Sigmoid colon (tissue), 7 donors: ENCODE data around the gene CS. TPM values are rescaled to one million over a fixed set of nuclear protein-coding genes. Genes with fewer than 3 reads are reported as not detected.
"Not testable (repeated sequence)": the region's sequence is repeated elsewhere in the genome, so short reads cannot be mapped to it uniquely, and the experiment has no call there.

Source experiments
- DNase-seq: peaks from one replicate; pipeline ENCODE4 v3.0.0-alpha.2; 2019
- H3K27ac ChIP-seq, 4 donors: fragments of 200-600 bp; sonication (generic); one replicate each; pipeline ENCODE4 v1.5.1; 2016 to 2019; ENCODE audit warnings: mild to moderate bottlenecking in 1 of 4
- H3K27me3 ChIP-seq, 3 donors: fragments of 200-600 bp; sonication (generic); one replicate each; pipeline ENCODE4 v1.5.1; 2019; ENCODE audit warnings: mild to moderate bottlenecking in 1 of 3
- H3K36me3 ChIP-seq, 4 donors: fragments of 200-600 bp; sonication (generic); one replicate each; pipeline ENCODE4 v1.5.1; 2016 to 2019
- H3K4me1 ChIP-seq, 4 donors: fragments of 200-600 bp; sonication (generic); one replicate each; pipeline ENCODE4 v1.5.1; 2017 to 2019
- H3K4me3 ChIP-seq, 4 donors: fragments of 200-600 bp; sonication (generic); one replicate each; pipeline ENCODE4 v1.5.1; 2017 to 2019; ENCODE audit warnings: mild to moderate bottlenecking in 2 of 4, moderate library complexity in 1 of 4
- H3K9me3 ChIP-seq, 4 donors: fragments of 200-600 bp in 3 of 4; sonication (generic) in 3 of 4; one replicate each; pipeline versions ENCODE4 v1.5.1 to v1.6.1; 2013 to 2019
- CTCF ChIP-seq, 4 experiments: fragments of 450-650 bp in 3 of 4; fragments of 200-600 bp in 1 of 4; IDR thresholded peaks; one replicate each; pipeline ENCODE4 v1.5.1; 2016 to 2019; ENCODE audit warnings: antibody characterized with exemption in 4 of 4, mild to moderate bottlenecking in 3 of 4, moderate library complexity in 2 of 4
- EP300 ChIP-seq, 4 donors: sonication (generic); formaldehyde crosslinking; IDR thresholded peaks; one replicate each; pipeline ENCODE4 v1.6.1; 2017; ENCODE audit warnings: antibody characterized with exemption in 4 of 4
- POLR2A ChIP-seq, 2 donors: fragments of 450-650 bp; IDR thresholded peaks; one replicate each; pipeline ENCODE4 v1.6.1; 2016; ENCODE audit warnings: antibody characterized with exemption in 2 of 2, mild to moderate bottlenecking in 2 of 2, moderate library complexity in 2 of 2
- POLR2AphosphoS5 ChIP-seq, 4 donors: sonication (generic); formaldehyde crosslinking; IDR thresholded peaks; one replicate each; pipeline ENCODE4 v1.6.1; 2017; ENCODE audit warnings: antibody characterized with exemption in 4 of 4
- WGBS, 2 donors: extraction: QIAGEN DNeasy Blood & Tissue Kit; methylation state at CpG; one replicate each; pipeline ENCODE4 v1.1.7; 2013; 5-methylcytosine and 5-hydroxymethylcytosine counted together
- intact Hi-C: fragments of 100-400 bp; cut with DNase I; formaldehyde crosslinking; loops from one replicate; pipeline ENCODE4 v1.15.1; 2023
- polyA plus RNA-seq, 3 donors: library from polyadenylated mRNA; stranded (reverse); fragments of 200-250 nt; gene quantifications; one replicate each; pipeline ENCODE4 v1.2.3, GENCODE V29; 2013
- total RNA-seq, 4 donors: library from RNA; depleted of rRNA; stranded (reverse); fragments of >200 nt; gene quantifications; one replicate each; pipeline ENCODE4 v1.1.0, GENCODE V29; 2016
- donor health status: healthy with polysubstance abuse.
- donor health status: Bipolar disorder and iron deficiency.
- donor health status: healthy.

The CS gene
- total RNA-seq (100 to 1,000 TPM in 2 of 4 donors, 10 to 100 TPM in 2; 75.9 to 130 (median 99.6) TPM), polyA plus RNA-seq (100 to 1,000 TPM; 102 to 151 (median 139) TPM)

GRCh38 chr12:56299853-56300643 is at the start of gene CS:
Gene CS (minus strand): TSS chr12:56300330. CDS start chr12:56300201, 129 bp downstream.
- Histone ChIP-seq H3K36me3 (peaks cover 0 to 15% (median 2%) of the 10 kb centered on the region in 4 donors), H3K4me3 (peak within 1 kb of the TSS; percentile 67 to 95 (median 91)), H3K4me1 (peaks cover 0 to 68% (median 46%) of the 10 kb centered on the region in 4 donors), H3K9me3 (no peaks in the 10 kb centered on the region), H3K27me3 (no peaks in the 10 kb centered on the region), H3K27ac (peak within 1 kb of the TSS; percentile 91 to 98 (median 95))
- intact Hi-C loops, result loop anchor here (2.0 kb wide), 2 partner anchors 33 to 41 kb away; partner anchors contain the start of genes ANKRD52 and COQ10A
- TF ChIP-seq EP300 (IDR thresholded peaks at IDR 0.05), result no peak
- peak; percentile 73 to 90 (median 87) for TF ChIP-seq POLR2AphosphoS5 (IDR thresholded peaks at IDR 0.05)
- peak; percentile 49 to 82 for TF ChIP-seq POLR2A (IDR thresholded peaks at IDR 0.05)
- TF ChIP-seq CTCF (IDR thresholded peaks at IDR 0.05), result no peak
- peak; percentile 100 for DNase-seq
- 0 to 1% methylated on average over 63 of the region's 63 CpGs for WGBS, 2 donors

- Histone ChIP-seq H3K36me3 (peaks cover 32 to 99% (median 72%) of the 10 kb centered on the region in 4 donors), H3K27me3 (no peaks in the 10 kb centered on the region), H3K4me1 (no peaks in the 10 kb centered on the region), H3K4me3 (no peak overlapping the region), H3K9me3 (no peaks in the 10 kb centered on the region), H3K27ac (no peak overlapping the region)
- intact Hi-C loops, result no loop called here
- 95 to 98% methylated on average over 5 of the region's 5 CpGs for WGBS, 2 donors
- TF ChIP-seq POLR2A (IDR thresholded peaks at IDR 0.05) (no peak), CTCF (IDR thresholded peaks at IDR 0.05) (no peak), POLR2AphosphoS5 (IDR thresholded peaks at IDR 0.05) (no peak), EP300 (IDR thresholded peaks at IDR 0.05) (no peak)
- no peak for DNase-seq
Measured at GRCh38 chr12:56348776-56349175, 48.6 kb upstream of the CS start.

- intact Hi-C loops, H3K4me3 ChIP-seq, H3K27me3 ChIP-seq, H3K4me1 ChIP-seq, H3K9me3 ChIP-seq, H3K27ac ChIP-seq: not testable (repeated sequence)
- WGBS, 2 donors, result 89 to 93% methylated on average over 9 of the region's 9 CpGs
- H3K36me3 ChIP-seq, result peaks cover 42 to 99% (median 76%) of the 10 kb centered on the region in 4 donors
- DNase-seq, result peak; percentile 26
Measured at GRCh38 chr12:56347255-56347654, 47.1 kb upstream of the CS start.

GRCh38 chr12:56346675-56347074 is 46.5 kb upstream of the CS start:
- H3K4me3 ChIP-seq, result no peak overlapping the region
- 81 to 88% methylated on average over 7 of the region's 7 CpGs for WGBS, 2 donors
- TF ChIP-seq CTCF (IDR thresholded peaks at IDR 0.05) (no peak), EP300 (IDR thresholded peaks at IDR 0.05) (no peak), POLR2A (IDR thresholded peaks at IDR 0.05) (no peak), POLR2AphosphoS5 (IDR thresholded peaks at IDR 0.05) (no peak)
- H3K9me3 ChIP-seq, result no peaks in the 10 kb centered on the region
- H3K4me1 ChIP-seq, result no peaks in the 10 kb centered on the region
- DNase-seq, result no peak
- intact Hi-C loops, result no loop called here
- no peaks in the 10 kb centered on the region for H3K27me3 ChIP-seq
- H3K36me3 ChIP-seq, result peaks cover 42 to 95% (median 74%) of the 10 kb centered on the region in 4 donors
- no peak overlapping the region for H3K27ac ChIP-seq

- WGBS, 2 donors, result 96 to 98% methylated on average over 2 of the region's 2 CpGs
- H3K4me1 ChIP-seq, H3K27ac ChIP-seq, H3K27me3 ChIP-seq, intact Hi-C loops, H3K9me3 ChIP-seq, H3K4me3 ChIP-seq, DNase-seq: not testable (repeated sequence)
- H3K36me3 ChIP-seq, result peaks cover 16 to 52% (median 35%) of the 10 kb centered on the region in 4 donors
Measured at GRCh38 chr12:56342290-56342689, 42.2 kb upstream of the CS start.
